Measurements from ENCODE around the gene RNF2.

DNA sequence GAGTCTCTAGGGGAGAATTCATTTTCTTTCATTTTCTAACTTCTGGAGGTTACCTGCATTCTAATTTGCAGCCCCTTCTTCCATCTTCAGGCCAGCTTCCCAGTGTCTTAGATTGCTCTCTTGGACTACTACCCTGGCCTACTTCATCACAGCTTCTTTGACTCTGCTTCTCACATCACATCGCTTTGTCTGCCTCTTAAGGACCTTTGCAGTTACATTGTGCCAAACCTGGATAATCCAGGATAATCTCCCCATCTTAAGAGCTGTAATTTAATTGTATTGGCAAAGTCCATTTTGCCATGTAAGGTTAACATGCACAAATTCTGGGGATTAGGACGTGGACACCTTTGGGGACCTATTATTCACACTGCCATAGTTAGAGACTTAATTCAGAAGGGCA is 18.4 kb downstream of the RNF2 start:
- TF ChIP-seq, protein P1, sequence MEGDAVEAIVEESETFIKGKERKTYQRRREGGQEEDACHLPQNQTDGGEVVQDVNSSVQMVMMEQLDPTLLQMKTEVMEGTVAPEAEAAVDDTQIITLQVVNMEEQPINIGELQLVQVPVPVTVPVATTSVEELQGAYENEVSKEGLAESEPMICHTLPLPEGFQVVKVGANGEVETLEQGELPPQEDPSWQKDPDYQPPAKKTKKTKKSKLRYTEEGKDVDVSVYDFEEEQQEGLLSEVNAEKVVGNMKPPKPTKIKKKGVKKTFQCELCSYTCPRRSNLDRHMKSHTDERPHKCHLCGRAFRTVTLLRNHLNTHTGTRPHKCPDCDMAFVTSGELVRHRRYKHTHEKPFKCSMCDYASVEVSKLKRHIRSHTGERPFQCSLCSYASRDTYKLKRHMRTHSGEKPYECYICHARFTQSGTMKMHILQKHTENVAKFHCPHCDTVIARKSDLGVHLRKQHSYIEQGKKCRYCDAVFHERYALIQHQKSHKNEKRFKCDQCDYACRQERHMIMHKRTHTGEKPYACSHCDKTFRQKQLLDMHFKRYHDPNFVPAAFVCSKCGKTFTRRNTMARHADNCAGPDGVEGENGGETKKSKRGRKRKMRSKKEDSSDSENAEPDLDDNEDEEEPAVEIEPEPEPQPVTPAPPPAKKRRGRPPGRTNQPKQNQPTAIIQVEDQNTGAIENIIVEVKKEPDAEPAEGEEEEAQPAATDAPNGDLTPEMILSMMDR (CRISPR knock-in tag; IDR thresholded peaks at IDR 0.05): no peak
- no peak for TF ChIP-seq SP2 (CRISPR knock-in tag; IDR thresholded peaks at IDR 0.05)
- no peak for TF ChIP-seq FOXC1 (CRISPR knock-in tag; IDR thresholded peaks at IDR 0.05; ENCODE audit: borderline replicate concordance)
- no peak for TF ChIP-seq ZNF572 (CRISPR knock-in tag; IDR thresholded peaks at IDR 0.05)
- no peak for TF ChIP-seq SP1 (IDR thresholded peaks at IDR 0.05)
- no peak for TF ChIP-seq SP1 (CRISPR knock-in tag; IDR thresholded peaks at IDR 0.05)
- TF ChIP-seq CHD2 (IDR thresholded peaks at IDR 0.05; ENCODE audit: low read depth, low read length): no peak
- no peak for TF ChIP-seq ZNF24 (IDR thresholded peaks at IDR 0.05)
- TF ChIP-seq ZNF660 (CRISPR knock-in tag; IDR thresholded peaks at IDR 0.05; ENCODE audit: borderline replicate concordance, low read depth): no peak
- no peak for TF ChIP-seq NCOA2 (CRISPR knock-in tag; IDR thresholded peaks at IDR 0.05)
- TF ChIP-seq, protein P2, sequence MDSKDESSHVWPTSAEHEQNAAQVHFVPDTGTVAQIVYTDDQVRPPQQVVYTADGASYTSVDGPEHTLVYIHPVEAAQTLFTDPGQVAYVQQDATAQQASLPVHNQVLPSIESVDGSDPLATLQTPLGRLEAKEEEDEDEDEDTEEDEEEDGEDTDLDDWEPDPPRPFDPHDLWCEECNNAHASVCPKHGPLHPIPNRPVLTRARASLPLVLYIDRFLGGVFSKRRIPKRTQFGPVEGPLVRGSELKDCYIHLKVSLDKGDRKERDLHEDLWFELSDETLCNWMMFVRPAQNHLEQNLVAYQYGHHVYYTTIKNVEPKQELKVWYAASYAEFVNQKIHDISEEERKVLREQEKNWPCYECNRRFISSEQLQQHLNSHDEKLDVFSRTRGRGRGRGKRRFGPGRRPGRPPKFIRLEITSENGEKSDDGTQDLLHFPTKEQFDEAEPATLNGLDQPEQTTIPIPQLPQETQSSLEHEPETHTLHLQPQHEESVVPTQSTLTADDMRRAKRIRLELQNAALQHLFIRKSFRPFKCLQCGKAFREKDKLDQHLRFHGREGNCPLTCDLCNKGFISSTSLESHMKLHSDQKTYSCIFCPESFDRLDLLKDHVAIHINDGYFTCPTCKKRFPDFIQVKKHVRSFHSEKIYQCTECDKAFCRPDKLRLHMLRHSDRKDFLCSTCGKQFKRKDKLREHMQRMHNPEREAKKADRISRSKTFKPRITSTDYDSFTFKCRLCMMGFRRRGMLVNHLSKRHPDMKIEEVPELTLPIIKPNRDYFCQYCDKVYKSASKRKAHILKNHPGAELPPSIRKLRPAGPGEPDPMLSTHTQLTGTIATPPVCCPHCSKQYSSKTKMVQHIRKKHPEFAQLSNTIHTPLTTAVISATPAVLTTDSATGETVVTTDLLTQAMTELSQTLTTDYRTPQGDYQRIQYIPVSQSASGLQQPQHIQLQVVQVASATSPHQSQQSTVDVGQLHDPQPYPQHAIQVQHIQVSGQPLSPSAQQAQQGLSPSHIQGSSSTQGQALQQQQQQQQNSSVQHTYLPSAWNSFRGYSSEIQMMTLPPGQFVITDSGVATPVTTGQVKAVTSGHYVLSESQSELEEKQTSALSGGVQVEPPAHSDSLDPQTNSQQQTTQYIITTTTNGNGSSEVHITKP (CRISPR knock-in tag; IDR thresholded peaks at IDR 0.05; ENCODE audit: low read depth): no peak
- TF ChIP-seq HNRNPH1 (optimal IDR thresholded peaks at IDR 0.05; ENCODE audit: low read depth, low read length): no peak

All from HepG2 (cell line).